ENCODE data around the gene CDK14. TPM values are rescaled to one million over a fixed set of nuclear protein-coding genes. Genes with fewer than 3 reads are reported as not detected.

The CDK14 gene
- total RNA-seq, 1 donor from 2014 or later, result 52.3 TPM

GRCh38 chr7:90918303-90918702 is 322.2 kb downstream of the CDK14 start:
- Histone ChIP-seq H3K9me3 (ENCODE audit: low read depth) (no peaks in the 10 kb centered on the region), H3K36me3 (peaks cover 9% of the 10 kb centered on the region), H3K4me2 (no peak overlapping the region), H3K9ac (no peak overlapping the region), H3K27ac (no peak overlapping the region), H3K4me1 (no peaks in the 10 kb centered on the region), H3K4me3 (no peak overlapping the region), H3K27me3 (no peaks in the 10 kb centered on the region), H3K79me2 (ENCODE audit: low read depth) (no peaks in the 10 kb centered on the region), H2AFZ (replicated peaks) (no peak overlapping the region), H3F3A (ENCODE audit: low read depth) (no peaks in the 10 kb centered on the region), H4K20me1 (ENCODE audit: low read depth) (no peaks in the 10 kb centered on the region)
- TF ChIP-seq EZH2 (IDR thresholded peaks at IDR 0.05), result no peak
- TF ChIP-seq CTCF (IDR thresholded peaks at IDR 0.05), result no peak
- TF ChIP-seq EZH2phosphoT487 (IDR thresholded peaks at IDR 0.05), result no peak
- no peaks in the 10 kb centered on the region for H3K4me1 Mint-ChIP-seq
- no peak overlapping the region for H3K4me3 Mint-ChIP-seq
- DNase-seq (ENCODE audit: low spot score), result no peak
- peaks cover 3% of the 10 kb centered on the region for H3K9me3 Mint-ChIP-seq
- H3K36me3 Mint-ChIP-seq, result peaks cover 12% of the 10 kb centered on the region
- H3K27ac Mint-ChIP-seq, result no peak overlapping the region
- H3K27me3 Mint-ChIP-seq (ENCODE audit: insufficient read depth, low read depth), result no peaks in the 10 kb centered on the region

GRCh38 chr7:90919816-90920215 is 323.7 kb downstream of the CDK14 start:
- Histone ChIP-seq H3K9me3 (ENCODE audit: low read depth) (no peaks in the 10 kb centered on the region), H3K4me3 (no peak overlapping the region), H3K36me3 (peaks cover 9% of the 10 kb centered on the region), H3K27ac (no peak overlapping the region), H3K79me2 (ENCODE audit: low read depth) (no peaks in the 10 kb centered on the region), H3K9ac (no peak overlapping the region), H2AFZ (replicated peaks) (no peak overlapping the region), H3F3A (ENCODE audit: low read depth) (no peaks in the 10 kb centered on the region), H3K4me1 (no peaks in the 10 kb centered on the region), H3K27me3 (no peaks in the 10 kb centered on the region), H4K20me1 (ENCODE audit: low read depth) (no peaks in the 10 kb centered on the region), H3K4me2 (no peak overlapping the region)
- TF ChIP-seq EZH2 (IDR thresholded peaks at IDR 0.05), result no peak
- TF ChIP-seq CTCF (IDR thresholded peaks at IDR 0.05), result no peak
- TF ChIP-seq EZH2phosphoT487 (IDR thresholded peaks at IDR 0.05), result no peak
- no peak for DNase-seq (ENCODE audit: low spot score)
- Mint-ChIP-seq H3K36me3 (peaks cover 5% of the 10 kb centered on the region), H3K4me3 (no peak overlapping the region), H3K4me1 (no peaks in the 10 kb centered on the region), H3K27me3 (ENCODE audit: insufficient read depth, low read depth) (no peaks in the 10 kb centered on the region), H3K9me3 (no peaks in the 10 kb centered on the region), H3K27ac (no peak overlapping the region)

GRCh38 chr7:90920336-90920735 is 324.2 kb downstream of the CDK14 start:
- no peak overlapping the region for H3K27ac Mint-ChIP-seq
- Histone ChIP-seq H3K4me3 (no peak overlapping the region), H3K9me3 (ENCODE audit: low read depth) (no peaks in the 10 kb centered on the region), H3K79me2 (ENCODE audit: low read depth) (no peaks in the 10 kb centered on the region), H3K9ac (no peak overlapping the region), H3K27me3 (no peaks in the 10 kb centered on the region), H3K4me1 (no peaks in the 10 kb centered on the region), H2AFZ (replicated peaks) (no peak overlapping the region), H3F3A (ENCODE audit: low read depth) (no peaks in the 10 kb centered on the region), H4K20me1 (ENCODE audit: low read depth) (no peaks in the 10 kb centered on the region), H3K4me2 (no peak overlapping the region), H3K27ac (no peak overlapping the region), H3K36me3 (peaks cover 9% of the 10 kb centered on the region)
- no peaks in the 10 kb centered on the region for H3K4me1 Mint-ChIP-seq
- H3K27me3 Mint-ChIP-seq (ENCODE audit: insufficient read depth, low read depth), result no peaks in the 10 kb centered on the region
- H3K4me3 Mint-ChIP-seq, result no peak overlapping the region
- DNase-seq (ENCODE audit: low spot score), result no peak
- no peaks in the 10 kb centered on the region for H3K9me3 Mint-ChIP-seq
- H3K36me3 Mint-ChIP-seq, result peaks cover 4% of the 10 kb centered on the region
- TF ChIP-seq EZH2phosphoT487 (IDR thresholded peaks at IDR 0.05) (no peak), EZH2 (IDR thresholded peaks at IDR 0.05) (no peak), CTCF (IDR thresholded peaks at IDR 0.05) (no peak)
